TTC549 (cell line): Measurements from ENCODE around the gene CYB5R2.

Source experiments
- FAIRE-seq: peaks from 2 replicates; lab custom pipeline; 2012; peaks lifted over from hg19 to GRCh38; lab: Jason Lieb, UNC

Gene CYB5R2

DNA sequence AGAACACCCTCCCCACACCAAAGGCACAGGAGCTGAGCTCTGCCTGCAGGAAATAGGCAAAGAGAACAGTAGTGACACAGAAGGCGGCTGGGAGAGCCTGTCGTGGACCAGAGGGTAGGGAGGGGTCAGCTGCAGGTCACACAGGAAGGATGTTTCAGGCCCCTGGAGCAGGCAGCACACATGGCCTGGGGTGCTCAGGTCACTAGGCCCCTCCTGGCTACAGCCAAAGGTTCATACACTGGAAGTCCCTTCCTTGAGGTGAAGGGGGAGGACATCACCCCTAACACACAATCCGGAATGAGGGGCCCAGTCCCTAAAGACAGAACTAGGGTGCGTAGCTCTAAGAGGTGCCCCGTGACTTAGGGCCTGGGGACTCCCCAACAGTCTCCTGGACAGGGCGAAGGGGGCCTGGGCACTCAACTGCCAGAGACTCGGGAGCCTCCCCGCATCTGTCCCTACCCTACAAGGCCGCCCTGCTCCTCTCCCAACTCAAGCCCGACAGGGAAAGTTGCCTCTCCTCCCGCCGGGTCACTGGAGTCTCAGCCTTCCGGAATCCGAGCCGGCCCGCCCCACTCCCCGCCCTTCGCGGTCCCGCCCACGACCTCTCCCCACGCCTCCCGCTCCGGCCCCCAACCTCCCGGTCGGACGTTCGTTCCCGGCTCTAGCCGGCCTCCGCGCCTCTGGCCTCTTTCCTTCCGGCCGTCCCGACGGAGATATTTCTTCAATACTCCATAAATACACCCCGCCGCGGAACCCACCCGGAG is at the start of gene CYB5R2:
CYB5R2 (minus strand) TSS at position 541 of the 764 bp plus-strand sequence. CDS start 675 bp downstream, outside the sequence.
- FAIRE-seq = no peak

DNA sequence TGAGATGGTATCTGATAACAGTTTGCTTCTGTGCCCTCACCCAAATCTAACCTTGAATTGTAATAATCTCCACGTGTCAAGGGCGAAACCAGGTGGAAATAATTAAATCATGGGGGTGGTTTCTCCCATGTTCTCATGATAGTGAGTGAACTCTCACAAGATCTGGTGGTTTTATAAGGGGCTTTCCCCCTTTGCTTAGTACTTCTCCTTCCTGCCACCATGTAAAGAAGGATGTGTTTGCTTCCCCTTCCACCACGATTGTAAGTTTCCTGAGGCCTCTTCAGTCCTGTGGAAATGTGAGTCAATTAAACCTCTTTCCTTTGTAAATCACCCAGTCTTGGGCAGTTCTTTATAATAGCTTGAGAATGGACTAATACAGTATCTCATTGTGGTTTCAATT is 41.5 kb upstream of the CYB5R2 start:
- no peak for FAIRE-seq

GRCh38 chr11:7706377-7706776 is 33.1 kb upstream of the CYB5R2 start, which contains the start of gene OVCH2:
Gene OVCH2 (minus strand): TSS chr11:7706477. CDS start chr11:7706394, 83 bp downstream.
- FAIRE-seq = no peak

DNA sequence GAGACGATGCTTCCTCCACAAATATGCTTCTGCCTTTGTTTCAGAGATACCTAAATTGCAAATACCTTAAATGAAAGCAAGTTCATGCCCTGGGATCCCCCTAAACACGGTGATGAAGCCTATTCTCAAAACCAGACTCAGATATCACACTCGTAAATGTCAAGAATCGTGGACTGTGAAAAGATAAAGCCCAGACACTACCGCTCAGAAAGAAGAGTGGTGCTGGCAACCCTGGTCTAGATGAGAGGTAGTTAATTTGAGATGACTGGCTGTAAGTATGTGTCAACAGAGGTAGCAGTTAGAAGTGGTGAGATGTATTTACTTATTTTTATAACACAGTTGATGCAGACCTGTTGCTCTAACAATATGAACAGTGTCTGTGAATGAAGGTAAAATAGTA is 30.4 kb upstream of the CYB5R2 start:
- FAIRE-seq = no peak

DNA sequence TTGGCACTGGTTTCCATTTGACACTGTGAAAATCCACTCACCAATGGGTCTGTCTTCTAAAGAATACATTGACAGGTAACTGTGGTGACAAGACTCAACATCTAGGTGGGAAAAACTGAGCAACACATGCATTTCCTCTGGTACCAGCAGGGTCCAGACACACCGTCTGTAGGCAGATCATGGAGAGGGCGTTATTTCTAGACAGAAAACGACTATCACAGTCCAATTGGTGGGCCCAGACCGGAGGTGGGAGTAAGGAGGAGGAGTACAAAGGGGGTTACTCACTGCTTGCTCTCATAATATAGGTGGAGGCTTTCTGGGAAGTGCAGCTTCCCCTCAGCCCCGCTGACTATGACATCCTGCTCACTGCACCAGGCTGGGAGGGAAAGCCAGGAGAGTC is 23.1 kb upstream of the CYB5R2 start:
- no peak for FAIRE-seq

GRCh38 chr11:7694235-7694634 is 20.9 kb upstream of the CYB5R2 start:
- FAIRE-seq = no peak

DNA sequence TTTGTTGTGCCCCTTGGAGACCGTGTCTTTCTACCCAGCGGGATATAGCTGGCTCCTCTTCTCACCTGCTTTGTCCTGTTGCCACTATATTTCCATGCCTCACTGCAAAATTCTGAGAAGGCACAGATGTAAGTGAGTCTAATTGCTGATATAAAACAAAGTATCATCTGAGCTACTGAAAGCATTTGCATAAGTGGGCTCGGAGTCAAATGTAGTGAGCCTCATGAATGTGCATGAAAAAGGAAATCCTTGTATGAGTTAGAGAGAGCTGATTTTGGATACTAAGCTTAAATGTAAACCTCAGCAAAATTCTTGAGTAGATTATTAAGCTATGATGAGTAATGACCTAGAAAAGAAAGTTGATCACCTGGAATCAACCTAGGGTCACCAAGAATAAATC is 19.1 kb upstream of the CYB5R2 start:
- no peak for FAIRE-seq

DNA sequence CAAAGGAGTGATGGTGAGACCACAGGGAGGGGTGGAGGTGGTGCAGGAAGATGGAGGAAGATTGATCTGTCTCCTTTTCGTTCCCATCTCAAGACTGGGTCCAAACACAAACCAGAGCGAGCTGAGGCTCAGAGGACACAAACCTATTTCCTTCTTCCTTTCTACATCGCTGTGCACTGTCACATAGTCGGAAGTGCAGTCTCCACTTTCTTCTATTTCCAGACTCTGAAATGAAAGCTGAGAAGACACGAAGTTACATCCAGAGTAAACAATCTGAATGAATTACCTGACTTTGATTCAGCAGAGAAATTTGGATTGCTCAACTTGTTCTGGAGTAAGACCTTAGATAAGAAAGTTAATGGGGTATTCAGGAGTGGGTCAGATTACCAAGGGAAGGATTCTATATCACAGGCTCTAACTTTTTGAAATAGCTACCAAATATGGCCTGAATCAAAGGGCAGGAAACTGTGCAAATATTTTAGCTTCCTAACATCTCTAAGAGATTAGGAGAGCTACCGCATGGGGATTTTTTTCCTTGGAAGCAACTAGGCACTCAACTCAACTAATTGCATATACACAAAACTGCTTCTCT is 18.6 kb upstream of the CYB5R2 start:
- FAIRE-seq = no peak

DNA sequence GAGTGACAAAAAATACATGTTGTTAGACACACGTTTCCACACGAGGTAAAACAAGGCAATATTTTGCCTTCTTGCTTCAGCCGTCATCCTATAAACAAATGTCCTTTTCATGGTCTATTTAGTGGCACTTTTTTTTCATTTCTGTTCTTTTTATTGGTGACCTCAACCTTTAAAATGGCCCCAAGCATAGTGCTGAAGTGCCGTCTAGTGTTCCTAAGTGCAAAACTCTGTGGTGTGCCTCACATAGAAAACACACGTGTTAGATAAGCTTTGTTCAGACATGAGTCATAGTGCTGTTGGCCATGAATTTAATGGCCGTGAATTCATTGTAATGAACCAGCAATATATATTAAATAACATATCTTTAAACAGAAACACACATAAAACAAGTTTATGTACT is 17.3 kb upstream of the CYB5R2 start:
- no peak for FAIRE-seq

- FAIRE-seq = no peak
Observed at GRCh38 chr11:7689239-7689638, 15.9 kb upstream of the CYB5R2 start.

GRCh38 chr11:7688238-7688826 is 15.0 kb upstream of the CYB5R2 start:
- FAIRE-seq = no peak

- no peak for FAIRE-seq
Observed at GRCh38 chr11:7687386-7687785, 14.1 kb upstream of the CYB5R2 start.

- FAIRE-seq = no peak
Observed at GRCh38 chr11:7686761-7687160, 13.5 kb upstream of the CYB5R2 start.

DNA sequence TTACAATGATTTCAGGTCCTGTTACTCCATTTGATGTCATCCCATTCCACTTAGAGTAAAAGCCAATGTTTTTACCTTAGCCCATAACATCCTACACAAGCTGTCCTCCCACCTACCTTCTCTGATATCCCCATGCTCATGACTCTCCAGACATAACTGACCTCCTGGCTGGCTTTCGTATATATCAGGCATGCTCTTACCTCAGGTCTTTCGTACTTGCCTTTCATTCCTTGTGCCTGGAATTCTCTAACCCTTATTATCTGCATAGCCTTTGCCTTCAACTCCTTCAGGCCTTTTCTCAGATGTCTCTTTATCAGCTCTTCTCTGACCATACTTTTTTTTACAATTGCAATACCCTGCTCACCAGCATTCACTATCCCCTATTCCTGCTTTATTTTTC is 10.3 kb upstream of the CYB5R2 start:
- no peak for FAIRE-seq

- no peak for FAIRE-seq
Observed at GRCh38 chr11:7677796-7678201, 4.5 kb upstream of the CYB5R2 start.

DNA sequence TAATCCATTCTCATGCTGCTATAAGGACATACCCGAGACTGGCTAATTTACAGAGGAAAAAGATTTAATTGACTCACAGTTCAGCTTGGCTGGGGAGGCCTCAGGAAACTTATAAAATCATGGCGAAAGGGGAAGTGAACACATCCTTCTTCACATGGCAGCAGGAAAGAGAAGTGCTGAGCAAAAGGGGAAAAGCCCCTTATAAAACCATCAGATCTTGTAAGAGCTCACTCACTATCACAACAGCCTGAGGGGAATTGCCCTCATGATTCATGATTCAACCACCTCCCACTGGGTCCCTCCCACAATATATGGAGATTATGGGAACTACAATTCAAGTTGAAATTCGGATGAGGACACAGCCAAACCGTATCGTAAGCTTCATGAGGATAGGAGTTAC is 3.8 kb upstream of the CYB5R2 start:
- FAIRE-seq = no peak

- no peak for FAIRE-seq
Observed at GRCh38 chr11:7675631-7676030, 2.3 kb upstream of the CYB5R2 start.

- FAIRE-seq = no peak
Observed at GRCh38 chr11:7673724-7674434, 579 bp upstream of the CYB5R2 start.

DNA sequence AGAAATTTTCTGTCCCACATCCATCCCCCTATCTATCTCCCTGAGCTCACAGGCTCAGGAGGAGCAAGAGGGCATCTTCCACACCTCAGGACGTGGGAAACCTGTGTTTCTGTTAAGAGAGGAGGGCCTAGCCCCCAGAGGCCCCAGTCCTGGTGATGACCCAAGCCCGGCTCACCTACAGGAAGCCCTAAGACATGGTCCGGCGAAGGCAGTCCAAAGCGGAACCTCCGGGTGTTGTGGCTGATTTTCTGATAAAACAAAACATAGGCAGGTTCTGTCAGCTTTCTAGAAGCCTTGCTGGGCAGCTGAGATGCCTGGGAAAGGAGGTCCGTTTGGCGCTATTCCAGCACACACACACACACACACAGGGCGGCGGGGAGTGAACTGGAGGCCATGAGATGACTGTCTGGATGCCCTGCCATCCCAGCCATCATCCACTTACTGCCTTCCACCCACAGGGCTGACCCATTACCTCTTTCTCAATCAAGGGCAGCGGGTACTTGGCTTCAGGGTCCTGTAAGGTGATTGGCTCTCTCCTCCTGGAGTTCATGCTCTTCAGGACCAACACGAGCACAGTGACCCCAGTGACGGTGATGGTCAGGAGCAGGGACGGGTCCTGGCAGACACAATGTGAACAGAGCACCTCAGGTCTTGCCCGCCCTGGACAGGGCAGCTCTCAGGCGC is 882 bp downstream of the CYB5R2 start:
- FAIRE-seq = no peak

- no peak for FAIRE-seq
Observed at GRCh38 chr11:7671347-7672215, 1.7 kb downstream of the CYB5R2 start.

GRCh38 chr11:7670641-7671040 is 2.7 kb downstream of the CYB5R2 start:
- FAIRE-seq = no peak
